Fibroblast of lung (primary cell): ENCODE results near the gene PHC2. TPM values are rescaled to one million over a fixed set of nuclear protein-coding genes. Genes with fewer than 3 reads are reported as not detected.

Experiments used
- DNase-seq, 2 donors: peaks; one replicate each; pipeline versions ENCODE4 v3.0.0 to v3.0.0-alpha.2; 2010; ENCODE audit warnings: low read depth in 2 of 2
- H2AFZ ChIP-seq: 2 replicates; pipeline ENCODE4 v1.5.1; 2012; ENCODE audit warnings: low read length, control low read depth, inconsistent platforms
- H3K27ac ChIP-seq: 2 replicates; pipeline ENCODE4 v1.5.1; 2011; ENCODE audit warnings: low read length, control low read depth; ENCODE audit not compliant: insufficient read depth
- H3K27me3 ChIP-seq: 2 replicates; pipeline ENCODE4 v1.5.1; 2011; ENCODE audit warnings: mild to moderate bottlenecking, low read length; ENCODE audit not compliant: control insufficient read depth, insufficient read depth
- H3K36me3 ChIP-seq: 2 replicates; pipeline ENCODE4 v1.5.1; 2011; ENCODE audit warnings: low read length; ENCODE audit not compliant: control insufficient read depth, insufficient read depth
- H3K4me1 ChIP-seq: 2 replicates; pipeline ENCODE4 v1.5.1; 2011; ENCODE audit warnings: low read length; ENCODE audit not compliant: control insufficient read depth, insufficient read depth; ENCODE audit errors: extremely low read depth
- H3K4me2 ChIP-seq: 2 replicates; pipeline ENCODE4 v1.5.1; 2011; ENCODE audit warnings: low read length, control low read depth; ENCODE audit not compliant: insufficient read depth; ENCODE audit errors: extremely low read depth
- H3K4me3 ChIP-seq, 4 experiments: fragments of 200-600 bp in 1 of 4; sonication (generic) in 1 of 4; replicated peaks in 1 of 4; 2 replicates each; pipeline ENCODE4 v1.5.1; 2011 to 2016; ENCODE audit warnings: low read length in 4 of 4, low read depth in 3 of 4, mild to moderate bottlenecking in 3 of 4, control low read depth in 2 of 4, inconsistent platforms in 1 of 4, mixed read lengths in 1 of 4; ENCODE audit not compliant: insufficient read depth in 1 of 4; ENCODE audit errors: control extremely low read depth in 1 of 4
- H3K79me2 ChIP-seq: 2 replicates; pipeline ENCODE4 v1.5.1; 2012; ENCODE audit warnings: mild to moderate bottlenecking, low read length, inconsistent platforms; ENCODE audit not compliant: control insufficient read depth, insufficient read depth
- H3K9ac ChIP-seq: 2 replicates; pipeline ENCODE4 v1.5.1; 2011; ENCODE audit warnings: mild to moderate bottlenecking, low read length, control low read depth; ENCODE audit not compliant: insufficient read depth
- H3K9me3 ChIP-seq: 2 replicates; pipeline ENCODE4 v1.5.1; 2012; ENCODE audit warnings: low read depth, low read length; ENCODE audit not compliant: control insufficient read depth, insufficient read depth
- H4K20me1 ChIP-seq: 2 replicates; pipeline ENCODE4 v1.5.1; 2011; ENCODE audit warnings: low read length; ENCODE audit not compliant: control insufficient read depth, insufficient read depth; ENCODE audit errors: extremely low read depth
- EZH2 ChIP-seq: IDR thresholded peaks from 2 replicates; pipeline ENCODE4 v1.5.1; 2012; ENCODE audit warnings: low read length, control low read depth, mild to moderate bottlenecking; ENCODE audit errors: missing control alignments
- polyA minus RNA-seq: library from RNA; depleted of rRNA, polyadenylated mRNA; stranded (reverse); fragments of >200 nt; gene quantifications from 2 replicates; pipeline ENCODE4 v1.2.3, GENCODE V29; 2011; ENCODE audit warnings: low replicate concordance
- polyA plus RNA-seq, 2 donors: library from polyadenylated mRNA; depleted of rRNA in 1 of 2; stranded (reverse) in 1 of 2; unstranded in 1 of 2; fragments of >200 nt; gene quantifications; 2 replicates each; pipeline ENCODE4 v1.2.1, GENCODE V29; 2011 to 2012; ENCODE audit warnings: missing spikeins in 1 of 2
- total RNA-seq: library from RNA; depleted of rRNA; stranded (reverse); fragments of >200 nt; gene quantifications from 2 replicates; pipeline ENCODE4 v1.2.1, GENCODE V29; 2014
- TF ChIP-seq, protein P1 (sequence below), 2 donors: IDR thresholded peaks in 1 of 2; conservative IDR thresholded peaks in 1 of 2; 1 replicate in 1 of 2; 2 replicates in 1 of 2; pipeline ENCODE4 v1.5.1; 2011 to 2012; ENCODE audit warnings: low read length in 2 of 2, control low read depth in 1 of 2, inconsistent platforms in 1 of 2, low read depth in 1 of 2, mild to moderate bottlenecking in 1 of 2

The PHC2 gene, protein sequence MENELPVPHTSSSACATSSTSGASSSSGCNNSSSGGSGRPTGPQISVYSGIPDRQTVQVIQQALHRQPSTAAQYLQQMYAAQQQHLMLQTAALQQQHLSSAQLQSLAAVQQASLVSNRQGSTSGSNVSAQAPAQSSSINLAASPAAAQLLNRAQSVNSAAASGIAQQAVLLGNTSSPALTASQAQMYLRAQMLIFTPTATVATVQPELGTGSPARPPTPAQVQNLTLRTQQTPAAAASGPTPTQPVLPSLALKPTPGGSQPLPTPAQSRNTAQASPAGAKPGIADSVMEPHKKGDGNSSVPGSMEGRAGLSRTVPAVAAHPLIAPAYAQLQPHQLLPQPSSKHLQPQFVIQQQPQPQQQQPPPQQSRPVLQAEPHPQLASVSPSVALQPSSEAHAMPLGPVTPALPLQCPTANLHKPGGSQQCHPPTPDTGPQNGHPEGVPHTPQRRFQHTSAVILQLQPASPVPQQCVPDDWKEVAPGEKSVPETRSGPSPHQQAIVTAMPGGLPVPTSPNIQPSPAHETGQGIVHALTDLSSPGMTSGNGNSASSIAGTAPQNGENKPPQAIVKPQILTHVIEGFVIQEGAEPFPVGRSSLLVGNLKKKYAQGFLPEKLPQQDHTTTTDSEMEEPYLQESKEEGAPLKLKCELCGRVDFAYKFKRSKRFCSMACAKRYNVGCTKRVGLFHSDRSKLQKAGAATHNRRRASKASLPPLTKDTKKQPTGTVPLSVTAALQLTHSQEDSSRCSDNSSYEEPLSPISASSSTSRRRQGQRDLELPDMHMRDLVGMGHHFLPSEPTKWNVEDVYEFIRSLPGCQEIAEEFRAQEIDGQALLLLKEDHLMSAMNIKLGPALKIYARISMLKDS
- total RNA-seq (62.6 and 66.3 TPM in 2 replicates), polyA plus RNA-seq (75.8 and 84.1 TPM in 2 replicates), polyA minus RNA-seq (158 and 188 TPM in 2 replicates)
- polyA plus RNA-seq (2012) = 94.4 and 98.6 TPM in 2 replicates

DNA sequence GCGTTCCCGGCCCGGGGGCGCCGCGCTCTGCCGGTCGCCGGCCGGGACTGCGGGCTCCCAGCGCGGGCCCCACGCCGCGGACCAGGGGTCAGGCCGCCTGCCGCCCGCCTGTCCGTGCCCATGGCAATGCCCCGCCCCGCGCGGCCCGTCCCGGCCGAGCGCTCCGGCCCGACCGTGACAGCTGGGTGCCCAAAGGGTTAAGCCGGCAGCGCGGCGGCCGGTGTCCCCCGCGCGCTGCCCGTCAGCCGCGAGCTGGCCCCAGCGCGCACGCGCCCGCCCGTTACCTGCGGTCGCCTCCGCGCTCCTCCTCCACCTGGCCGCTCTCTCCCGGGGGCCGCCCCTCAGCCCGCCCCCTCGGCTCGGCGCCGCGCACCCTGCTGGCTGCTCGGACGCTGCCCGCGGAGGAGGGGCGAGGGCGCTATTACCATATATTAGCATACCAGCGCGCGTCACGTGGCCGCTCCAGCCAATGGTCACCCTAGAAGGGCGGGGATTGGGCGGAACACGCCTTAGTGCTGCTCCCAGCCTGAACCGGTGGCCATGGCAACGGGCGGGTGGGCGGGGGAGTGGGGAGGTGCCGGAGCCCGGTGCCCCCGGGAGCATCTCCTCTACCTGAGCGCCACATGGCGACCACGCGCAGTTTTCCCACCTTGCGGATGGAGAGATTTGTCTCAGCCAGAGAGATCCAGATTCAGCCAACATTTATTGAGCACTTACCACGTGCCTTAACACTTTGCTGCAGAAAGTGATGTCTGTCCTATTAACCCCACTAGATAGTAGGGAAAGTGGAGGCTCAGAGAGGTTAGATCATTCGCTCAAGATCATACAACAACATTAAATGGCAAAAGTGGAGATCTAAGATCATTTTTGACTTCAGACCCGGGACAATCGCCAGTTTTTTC, at the start of gene PHC2:
Gene PHC2, minus strand, starts transcription at position 404 of the 902 bp plus-strand sequence. CDS start 55,556 bp downstream, outside the sequence.
- H3K4me3 ChIP-seq = peak within 1 kb of the TSS; percentile 61 to 87 (median 67)
- H3K79me2 ChIP-seq = peaks cover 29% of the 10 kb centered on the region
- DNase-seq = peak; percentile 95

DNA sequence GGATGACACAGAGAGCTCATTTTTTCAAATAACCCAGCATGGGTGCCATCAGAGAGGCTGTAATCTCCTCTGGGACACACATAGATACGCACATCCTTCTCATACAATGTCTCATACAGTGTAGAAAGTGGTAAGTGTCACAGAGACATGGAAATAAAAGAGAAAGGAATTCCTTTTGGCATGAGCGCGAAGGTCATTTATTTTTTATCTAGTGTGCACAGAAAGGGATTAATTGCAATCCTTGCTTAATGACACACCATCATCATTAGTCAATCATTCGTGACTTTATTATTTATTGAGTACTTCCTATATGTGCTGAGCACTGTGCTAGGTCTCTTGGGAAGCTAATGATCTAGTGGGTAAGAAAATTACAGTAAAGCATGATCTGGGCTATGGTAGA, 46.6 kb upstream of the PHC2 start:
- TF ChIP-seq EZH2 = no peak
- TF ChIP-seq, protein P1, sequence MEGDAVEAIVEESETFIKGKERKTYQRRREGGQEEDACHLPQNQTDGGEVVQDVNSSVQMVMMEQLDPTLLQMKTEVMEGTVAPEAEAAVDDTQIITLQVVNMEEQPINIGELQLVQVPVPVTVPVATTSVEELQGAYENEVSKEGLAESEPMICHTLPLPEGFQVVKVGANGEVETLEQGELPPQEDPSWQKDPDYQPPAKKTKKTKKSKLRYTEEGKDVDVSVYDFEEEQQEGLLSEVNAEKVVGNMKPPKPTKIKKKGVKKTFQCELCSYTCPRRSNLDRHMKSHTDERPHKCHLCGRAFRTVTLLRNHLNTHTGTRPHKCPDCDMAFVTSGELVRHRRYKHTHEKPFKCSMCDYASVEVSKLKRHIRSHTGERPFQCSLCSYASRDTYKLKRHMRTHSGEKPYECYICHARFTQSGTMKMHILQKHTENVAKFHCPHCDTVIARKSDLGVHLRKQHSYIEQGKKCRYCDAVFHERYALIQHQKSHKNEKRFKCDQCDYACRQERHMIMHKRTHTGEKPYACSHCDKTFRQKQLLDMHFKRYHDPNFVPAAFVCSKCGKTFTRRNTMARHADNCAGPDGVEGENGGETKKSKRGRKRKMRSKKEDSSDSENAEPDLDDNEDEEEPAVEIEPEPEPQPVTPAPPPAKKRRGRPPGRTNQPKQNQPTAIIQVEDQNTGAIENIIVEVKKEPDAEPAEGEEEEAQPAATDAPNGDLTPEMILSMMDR (conservative IDR thresholded peaks at IDR 0.05 in 1 of 2, IDR thresholded peaks at IDR 0.05 in 1 of 2; ENCODE audit: low read depth in 1 of 2, low read length in 2 of 2) = no peak
- Histone ChIP-seq H3K27me3 (no peaks in the 10 kb centered on the region), H3K4me1 (peaks cover 4% of the 10 kb centered on the region), H3K9ac (no peak overlapping the region), H3K4me3 (no peak overlapping the region), H3K36me3 (peaks cover 2% of the 10 kb centered on the region), H3K4me2 (no peak overlapping the region), H2AFZ (no peak overlapping the region), H3K9me3 (no peaks in the 10 kb centered on the region), H4K20me1 (no peaks in the 10 kb centered on the region), H3K27ac (no peak overlapping the region), H3K79me2 (peaks cover 5% of the 10 kb centered on the region)
- no peak for DNase-seq

More for the DNA sequence above, at the start of gene PHC2:
- Histone ChIP-seq H3K9ac (peak within 1 kb of the TSS; percentile 86), H3K4me2 (peak within 1 kb of the TSS; percentile 80), H2AFZ (peak within 1 kb of the TSS; percentile 36), H4K20me1 (no peaks in the 10 kb centered on the region), H3K4me1 (peaks cover 25% of the 10 kb centered on the region), H3K36me3 (no peaks in the 10 kb centered on the region), H3K27me3 (no peaks in the 10 kb centered on the region), H3K9me3 (no peaks in the 10 kb centered on the region), H3K27ac (peak within 1 kb of the TSS; percentile 60)
- TF ChIP-seq, protein P1 (conservative IDR thresholded peaks at IDR 0.05 in 1 of 2, IDR thresholded peaks at IDR 0.05 in 1 of 2; ENCODE audit: low read depth in 1 of 2, low read length in 2 of 2) = peak in 1 of 2 donors; percentile 26
- TF ChIP-seq EZH2 = no peak
